Measurements from ENCODE around the gene SLC2A2. TPM values are rescaled to one million over a fixed set of nuclear protein-coding genes. Genes with fewer than 3 reads are reported as not detected.

SLC2A2 gene
- total RNA-seq, 1 experiment from 2014 or later: 0.09 TPM

GRCh38 chr3:170967126-170967525, 59.4 kb downstream of the SLC2A2 start:
- no peak for TF ChIP-seq CTCF (IDR thresholded peaks at IDR 0.05; ENCODE audit: unreplicated experiment)
- BruUV-seq (replicated peaks): no TSS peak
- H3K27ac Mint-ChIP-seq (ENCODE audit: unreplicated experiment): no peak overlapping the region
- no peak overlapping the region for H3K4me3 Mint-ChIP-seq (ENCODE audit: low read depth, unreplicated experiment)
- no peak for DNase-seq
- intact Hi-C loops (cut with micrococcal nuclease; ENCODE audit: unreplicated experiment): loop anchor here (10.0 kb wide), 1 partner anchor 868 kb away; no protein-coding TSS in a partner anchor
- CTCF ChIA-PET: interaction anchor here (0.7 to 1.5 kb wide), 2 partner anchors 219 to 309 kb away, joined by 3 to 4 read pairs; no protein-coding TSS in a partner anchor
- H3K27me3 Mint-ChIP-seq (ENCODE audit: unreplicated experiment): no peaks in the 10 kb centered on the region
- H3K36me3 Mint-ChIP-seq (ENCODE audit: insufficient read depth, unreplicated experiment): no peaks in the 10 kb centered on the region
- peaks cover 36% of the 10 kb centered on the region for H3K4me1 Mint-ChIP-seq (ENCODE audit: low read depth, unreplicated experiment)
- no peaks in the 10 kb centered on the region for H3K9me3 Mint-ChIP-seq (ENCODE audit: low read depth, unreplicated experiment)

GRCh38 chr3:170966495-170966894, 60.0 kb downstream of the SLC2A2 start:
- no peaks in the 10 kb centered on the region for H3K36me3 Mint-ChIP-seq (ENCODE audit: insufficient read depth, unreplicated experiment)
- H3K4me3 Mint-ChIP-seq (ENCODE audit: low read depth, unreplicated experiment): no peak overlapping the region
- no peaks in the 10 kb centered on the region for H3K9me3 Mint-ChIP-seq (ENCODE audit: low read depth, unreplicated experiment)
- H3K4me1 Mint-ChIP-seq (ENCODE audit: low read depth, unreplicated experiment): peaks cover 42% of the 10 kb centered on the region
- DNase-seq: no peak
- H3K27me3 Mint-ChIP-seq (ENCODE audit: unreplicated experiment): no peaks in the 10 kb centered on the region
- BruUV-seq (replicated peaks): no TSS peak
- H3K27ac Mint-ChIP-seq (ENCODE audit: unreplicated experiment): no peak overlapping the region
- intact Hi-C loops (cut with micrococcal nuclease; ENCODE audit: unreplicated experiment): loop anchor here (10.0 kb wide), 1 partner anchor 868 kb away; no protein-coding TSS in a partner anchor
- CTCF ChIA-PET: interaction anchor here (0.7 to 1.5 kb wide), 2 partner anchors 220 to 310 kb away, joined by 3 to 4 read pairs; no protein-coding TSS in a partner anchor
- TF ChIP-seq CTCF (IDR thresholded peaks at IDR 0.05; ENCODE audit: unreplicated experiment): no peak

GRCh38 chr3:170962411-170962810, 64.1 kb downstream of the SLC2A2 start:
- no peak for DNase-seq
- BruUV-seq (replicated peaks): no TSS peak
- no peaks in the 10 kb centered on the region for H3K36me3 Mint-ChIP-seq (ENCODE audit: insufficient read depth, unreplicated experiment)
- H3K4me1 Mint-ChIP-seq (ENCODE audit: low read depth, unreplicated experiment): peaks cover 33% of the 10 kb centered on the region
- H3K27me3 Mint-ChIP-seq (ENCODE audit: unreplicated experiment): no peaks in the 10 kb centered on the region
- TF ChIP-seq CTCF (IDR thresholded peaks at IDR 0.05; ENCODE audit: unreplicated experiment): no peak
- peak overlapping the region; percentile 8 for H3K27ac Mint-ChIP-seq (ENCODE audit: unreplicated experiment)
- H3K4me3 Mint-ChIP-seq (ENCODE audit: low read depth, unreplicated experiment): no peak overlapping the region
- H3K9me3 Mint-ChIP-seq (ENCODE audit: low read depth, unreplicated experiment): no peaks in the 10 kb centered on the region
- CTCF ChIA-PET: interaction anchor here (0.6 to 1.8 kb wide), 24 partner anchors 11 to 810 kb away, joined by 3 to 23 read pairs (median 4); partner anchors contain the start of genes SLC2A2 and TNIK
- intact Hi-C loops (cut with micrococcal nuclease; ENCODE audit: unreplicated experiment): loop anchor here (1.0 to 10.0 kb wide), 5 partner anchors 40 to 872 kb away; no protein-coding TSS in a partner anchor

- BruUV-seq (replicated peaks): no TSS peak
- intact Hi-C loops (cut with micrococcal nuclease; ENCODE audit: unreplicated experiment): loop anchor here (1.0 to 10.0 kb wide), 9 partner anchors 40 to 873 kb away; no protein-coding TSS in a partner anchor
- CTCF ChIA-PET: interaction anchor here (0.6 to 1.8 kb wide), 34 partner anchors 9 to 811 kb away, joined by 3 to 23 read pairs (median 4); partner anchors contain the start of genes SLC2A2 and TNIK
Observed at GRCh38 chr3:170961616-170962400, 64.7 kb downstream of the SLC2A2 start.

More at GRCh38 chr3:170961616-170962400, 64.7 kb downstream of the SLC2A2 start:
- Mint-ChIP-seq H3K9me3 (ENCODE audit: low read depth, unreplicated experiment) (no peaks in the 10 kb centered on the region), H3K4me3 (ENCODE audit: low read depth, unreplicated experiment) (no peak overlapping the region), H3K36me3 (ENCODE audit: insufficient read depth, unreplicated experiment) (no peaks in the 10 kb centered on the region), H3K4me1 (ENCODE audit: low read depth, unreplicated experiment) (peaks cover 27% of the 10 kb centered on the region), H3K27me3 (ENCODE audit: unreplicated experiment) (no peaks in the 10 kb centered on the region), H3K27ac (ENCODE audit: unreplicated experiment) (peak overlapping the region; percentile 8)
- TF ChIP-seq CTCF (IDR thresholded peaks at IDR 0.05; ENCODE audit: unreplicated experiment): peak; percentile 84
- DNase-seq: peak; percentile 50
